Activated naive CD4-positive, alpha-beta T cell treated with Interleukin-2 at 50 U/mL for 16 hours (primary cell): Measurements from ENCODE around the gene DIDO1.

Source experiments
- DNase-seq: peaks from one replicate; pipeline ENCODE4 v3.0.0-alpha.2; 2020

Gene DIDO1

DNA sequence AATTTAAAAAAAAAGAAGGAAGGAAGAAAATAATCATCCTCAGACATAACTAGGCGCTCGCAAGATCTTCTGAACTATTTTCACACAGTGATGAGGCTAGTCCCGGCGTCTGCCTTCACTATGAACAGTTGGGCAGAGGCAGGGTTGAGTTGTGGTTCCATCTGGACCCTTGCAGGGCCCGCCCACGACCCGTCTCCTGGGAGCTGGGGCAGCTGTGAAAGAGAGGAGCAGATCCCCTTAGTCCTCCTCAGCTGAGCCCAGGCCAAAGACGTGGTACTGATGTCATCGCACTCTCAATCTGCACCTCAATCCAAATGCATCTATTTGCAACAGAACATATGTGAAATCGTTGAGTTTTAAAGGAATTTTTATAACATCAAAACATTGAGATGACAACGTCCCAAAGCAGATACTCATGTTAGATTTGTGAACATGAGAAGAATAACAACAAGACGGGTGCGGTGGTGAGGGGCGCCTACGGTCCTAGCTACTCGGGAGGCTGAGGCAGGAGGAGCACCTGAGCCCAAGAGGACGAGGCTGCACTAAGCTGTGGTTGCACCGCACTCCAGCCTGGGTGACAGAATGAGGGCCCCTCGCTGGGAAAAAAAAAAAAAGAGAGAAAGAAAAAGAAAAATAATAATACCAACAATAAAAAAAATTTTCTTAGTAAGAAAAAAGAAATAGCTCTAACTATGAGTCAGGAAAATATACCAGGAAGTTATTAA, 80.0 kb downstream of the DIDO1 start:
- no peak for DNase-seq

GRCh38 chr20:62845416-62846160, 80.7 kb downstream of the DIDO1 start:
- no peak for DNase-seq

- DNase-seq = no peak
Measured at GRCh38 chr20:62844182-62844581, 82.1 kb downstream of the DIDO1 start.

GRCh38 chr20:62843656-62844055, 82.6 kb downstream of the DIDO1 start:
- no peak for DNase-seq

DNA sequence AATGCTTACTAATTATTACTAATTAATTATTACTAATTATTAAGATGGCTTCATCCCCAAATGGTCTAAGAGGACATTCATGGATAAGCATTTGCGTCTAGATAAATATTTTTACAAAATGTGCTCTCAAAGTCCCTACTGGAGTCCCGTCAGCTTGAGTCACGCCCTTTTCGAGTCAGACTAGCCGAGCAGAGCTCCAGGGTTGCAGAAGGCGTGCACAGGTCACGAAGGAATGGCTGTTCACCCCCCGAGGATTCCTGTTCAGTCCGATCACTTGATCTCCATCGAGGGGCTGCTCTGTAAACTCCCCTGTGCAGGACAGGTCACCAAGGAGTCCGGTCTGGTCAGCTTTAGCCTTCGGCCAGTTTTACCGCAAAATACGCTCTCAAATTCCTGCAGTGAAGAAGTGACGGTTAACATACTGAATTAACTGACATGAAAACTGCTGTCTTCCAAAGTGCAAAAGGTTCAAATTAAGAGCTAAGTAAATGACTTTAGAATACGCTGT, 84.5 kb downstream of the DIDO1 start:
- no peak for DNase-seq

DNA sequence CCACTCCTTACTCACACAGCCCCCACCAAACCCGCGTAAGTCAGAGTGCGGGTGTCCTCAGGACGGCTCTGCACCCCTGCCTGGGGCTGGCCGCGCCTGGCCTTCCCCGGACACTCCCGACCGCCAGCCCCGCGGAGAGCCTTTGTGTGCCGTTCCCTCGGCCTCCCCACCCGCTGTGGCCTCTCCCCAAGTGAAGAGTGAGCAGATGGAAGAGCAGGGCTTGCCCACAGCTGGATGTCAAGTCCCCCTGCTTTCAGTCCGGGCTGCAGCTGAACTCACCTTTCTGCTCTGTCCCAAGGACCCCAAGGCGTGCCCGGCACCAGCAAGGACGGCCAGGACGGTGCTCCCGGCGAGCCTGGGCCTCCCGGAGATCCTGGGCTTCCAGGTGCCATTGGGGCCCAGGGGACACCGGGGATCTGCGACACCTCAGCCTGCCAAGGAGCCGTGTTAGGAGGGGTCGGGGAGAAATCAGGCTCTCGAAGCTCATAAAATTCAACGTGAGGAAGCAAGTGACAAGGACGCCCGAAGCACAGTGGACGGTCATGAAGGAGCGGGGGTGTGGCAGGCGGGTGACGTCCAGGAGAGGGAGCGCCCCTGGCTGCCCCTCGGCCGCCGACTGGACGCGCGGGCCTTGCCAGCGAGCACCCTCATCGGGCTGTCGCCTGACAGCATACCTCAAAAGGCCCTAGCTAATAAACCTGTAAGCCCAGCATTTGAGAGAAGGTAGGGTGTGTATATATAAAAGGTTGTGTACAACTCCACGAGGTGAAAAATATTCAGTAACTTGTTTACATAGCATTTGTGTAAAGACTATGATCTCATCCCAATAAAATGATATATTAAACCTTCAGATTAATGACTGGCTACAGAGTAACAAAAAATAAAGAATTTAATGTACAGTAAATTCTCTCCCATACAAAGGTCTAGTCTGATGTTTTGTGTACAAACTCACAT, 85.8 kb downstream of the DIDO1 start:
- no peak for DNase-seq

DNA sequence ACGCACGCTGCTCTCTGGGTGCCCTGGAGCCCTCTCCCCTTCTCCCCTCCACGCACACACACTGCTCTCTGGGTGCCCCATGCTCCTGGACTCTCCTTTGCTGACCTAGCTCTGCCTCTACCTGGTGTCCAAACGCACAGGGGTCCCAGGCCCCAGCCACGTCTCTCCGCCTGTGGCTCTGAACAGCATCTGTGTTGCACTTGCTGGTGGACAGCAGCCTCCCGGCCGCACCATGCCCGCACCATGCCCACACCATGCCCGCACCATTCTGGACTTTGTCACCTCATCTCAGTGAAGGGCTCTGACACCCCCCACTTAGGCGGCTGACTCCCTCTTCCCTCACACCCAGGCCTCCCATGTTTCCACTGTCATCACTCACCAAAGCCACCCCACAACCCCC, 86.5 kb downstream of the DIDO1 start:
- no peak for DNase-seq

GRCh38 chr20:62839261-62839660, 87.0 kb downstream of the DIDO1 start:
- no peak for DNase-seq

GRCh38 chr20:62838128-62838891, 88.0 kb downstream of the DIDO1 start:
- no peak for DNase-seq

DNA sequence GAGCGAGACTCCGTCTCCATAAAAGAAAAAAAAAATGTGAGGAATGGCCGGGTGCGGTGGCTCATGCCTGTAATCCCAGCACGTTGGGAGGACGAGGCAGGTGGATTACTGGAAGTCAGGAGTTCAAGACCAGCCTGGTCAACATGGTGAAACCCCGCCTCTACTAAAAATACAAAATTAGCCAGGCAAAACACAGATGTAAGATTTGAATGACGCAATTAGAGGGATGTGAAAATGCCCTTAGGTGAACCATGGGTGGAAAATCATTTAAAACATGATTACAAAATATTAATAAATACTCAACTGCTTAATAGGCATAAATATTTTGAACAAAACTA, 88.5 kb downstream of the DIDO1 start:
- no peak for DNase-seq

DNA sequence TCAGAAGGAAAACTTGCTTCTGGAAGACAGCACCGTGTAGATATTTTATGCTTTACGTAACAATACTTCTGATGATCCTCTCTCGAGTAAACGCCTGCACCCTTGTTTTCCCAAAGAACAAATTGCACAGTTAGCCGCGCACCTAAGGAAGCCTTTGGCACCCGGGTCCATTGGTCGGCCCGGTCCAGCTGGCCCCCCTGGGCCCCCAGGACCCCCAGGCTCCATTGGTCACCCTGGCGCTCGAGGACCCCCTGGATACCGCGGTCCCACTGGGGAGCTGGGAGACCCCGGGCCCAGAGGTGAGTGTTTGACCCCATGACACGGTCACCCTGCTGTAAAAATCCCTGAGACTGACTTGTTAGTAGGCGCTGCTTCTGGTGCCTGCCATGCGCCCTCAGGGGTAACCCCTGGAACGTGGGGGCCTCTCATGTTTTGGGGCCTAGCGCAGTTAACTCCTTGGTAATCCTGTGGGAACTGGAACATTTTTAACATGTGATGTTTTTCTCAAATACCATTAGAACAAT, 89.3 kb downstream of the DIDO1 start:
- DNase-seq = no peak

DNA sequence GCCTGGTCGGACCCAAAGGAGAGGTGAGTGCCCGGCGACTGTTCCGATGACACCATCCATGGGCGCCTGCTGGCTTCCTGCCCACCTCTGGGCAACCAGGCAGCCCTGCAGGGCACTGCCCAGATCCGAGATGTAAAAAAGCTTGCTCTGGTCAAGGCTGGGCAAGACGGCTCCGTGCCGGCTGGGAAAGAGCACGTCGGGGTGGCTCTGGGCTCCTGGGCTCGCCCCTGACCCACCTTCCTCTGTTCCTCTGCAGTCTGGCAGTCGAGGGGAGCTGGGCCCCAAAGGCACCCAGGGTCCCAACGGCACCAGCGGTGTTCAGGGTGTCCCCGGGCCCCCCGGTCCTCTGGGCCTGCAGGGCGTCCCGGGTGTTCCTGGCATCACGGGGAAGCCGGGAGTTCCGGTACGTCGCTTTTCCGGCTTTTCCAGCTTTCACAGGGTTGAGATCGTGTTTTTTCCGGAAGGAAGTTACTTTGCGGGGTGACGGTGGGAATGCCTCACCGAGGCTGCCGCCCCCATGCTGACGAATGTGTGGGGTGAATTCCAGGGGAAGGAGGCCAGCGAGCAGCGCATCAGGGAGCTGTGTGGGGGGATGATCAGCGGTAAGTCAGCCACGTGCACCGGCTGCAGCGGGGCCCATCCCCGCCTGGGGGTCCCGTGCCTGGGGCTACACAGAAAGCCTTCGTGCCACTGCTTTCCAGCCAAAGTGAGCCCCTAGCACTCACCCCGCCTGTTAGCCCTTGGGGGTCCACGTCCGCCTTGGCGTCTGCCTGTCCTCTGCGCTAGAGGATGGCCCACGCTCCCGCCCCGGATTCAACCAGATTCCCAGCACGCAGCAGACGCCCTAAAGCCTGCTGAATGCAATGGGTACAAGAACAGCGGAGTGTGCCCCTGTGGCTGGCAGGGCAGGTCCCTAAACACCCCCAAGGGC, 90.1 kb downstream of the DIDO1 start:
- no peak for DNase-seq

DNA sequence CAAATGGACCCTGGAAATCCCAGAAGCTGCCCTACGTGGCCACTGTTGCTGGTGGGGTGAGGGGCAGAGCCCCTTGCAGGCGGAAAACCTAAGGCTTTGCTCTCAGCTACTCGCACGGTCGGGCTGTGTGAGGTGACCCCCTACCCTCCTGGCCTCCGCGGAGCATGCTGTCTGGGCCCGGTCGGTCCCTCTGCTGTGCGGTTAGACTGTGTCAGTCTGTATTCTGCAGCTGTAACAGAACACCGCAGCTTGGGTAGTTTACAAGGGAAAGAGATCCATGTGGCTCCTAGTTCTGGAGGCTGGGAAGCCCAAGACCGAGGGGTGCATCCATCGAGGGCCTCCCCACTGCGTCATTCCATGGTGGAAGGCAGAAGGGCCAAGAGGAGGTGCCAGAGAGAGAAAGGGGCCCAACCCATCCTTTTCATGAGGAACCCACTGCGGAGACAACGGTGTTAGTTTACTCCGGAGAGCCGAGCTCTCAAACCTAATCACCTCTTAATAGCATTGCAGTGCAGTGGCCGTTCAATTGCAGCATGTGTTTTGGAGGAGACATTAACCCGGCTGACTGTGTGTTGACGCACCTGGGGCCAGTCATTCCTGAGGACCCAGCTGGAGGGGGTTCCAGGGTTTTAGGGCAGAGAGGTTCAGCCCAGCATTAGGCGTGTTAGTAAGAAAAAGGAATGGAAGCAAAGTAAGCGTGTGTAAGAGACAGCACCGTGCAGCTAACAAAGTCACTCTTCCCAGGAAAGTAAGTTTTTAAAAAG, 91.2 kb downstream of the DIDO1 start:
- DNase-seq = no peak

GRCh38 chr20:62832951-62833391, 93.3 kb downstream of the DIDO1 start:
- no peak for DNase-seq

DNA sequence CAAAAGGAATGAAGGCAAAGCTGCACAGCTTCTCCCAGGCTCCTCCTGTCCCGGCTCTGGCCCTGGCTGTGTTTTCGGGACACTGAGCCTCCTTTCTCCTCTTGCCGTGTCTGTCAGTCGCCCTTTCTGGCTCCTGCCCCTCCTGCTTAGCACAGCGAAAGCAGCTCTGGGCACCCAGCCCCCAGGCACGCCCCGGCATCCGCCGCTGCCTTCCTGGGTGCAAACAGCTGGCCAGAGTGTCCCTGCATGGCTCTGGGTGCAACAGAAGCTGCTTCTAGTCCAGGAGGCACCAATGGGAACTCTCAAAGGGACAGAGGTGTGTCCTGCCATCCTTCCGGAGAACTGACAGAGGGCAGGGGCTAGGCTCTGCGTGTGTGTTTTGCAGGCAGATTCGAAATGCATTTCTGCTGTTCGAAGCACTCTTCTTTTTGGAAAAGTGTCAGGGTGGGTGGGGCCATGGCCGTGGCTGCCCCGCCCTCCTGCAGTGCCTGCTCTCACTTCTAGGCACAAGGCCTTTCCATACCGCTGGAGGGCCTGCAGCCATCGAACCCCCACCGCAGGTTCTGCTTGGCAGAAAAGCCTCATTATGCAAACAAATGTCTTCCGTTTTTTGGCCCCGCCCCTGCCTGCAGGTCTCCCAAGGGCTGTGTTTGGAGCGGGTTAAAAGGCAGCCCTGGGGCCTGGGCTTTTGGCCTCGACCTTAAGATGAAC, 93.9 kb downstream of the DIDO1 start:
- no peak for DNase-seq

DNA sequence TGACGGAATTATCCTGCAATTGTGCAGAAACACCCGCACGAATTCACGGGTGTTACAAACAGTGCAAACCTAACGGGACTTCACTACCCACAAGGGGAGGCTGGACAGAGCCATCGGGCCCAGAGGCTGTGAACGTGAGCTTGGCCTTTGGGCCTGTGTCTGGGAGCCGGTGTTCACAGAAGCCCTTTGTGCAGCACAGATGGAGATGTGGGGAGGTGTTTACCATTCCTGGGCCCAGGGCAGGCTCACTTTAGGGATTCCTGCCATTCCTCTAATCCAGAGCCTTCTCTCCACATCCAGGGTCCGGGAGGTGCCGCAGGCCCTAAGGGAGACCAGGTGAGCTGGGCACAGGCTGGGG, 94.5 kb downstream of the DIDO1 start:
- no peak for DNase-seq

DNA sequence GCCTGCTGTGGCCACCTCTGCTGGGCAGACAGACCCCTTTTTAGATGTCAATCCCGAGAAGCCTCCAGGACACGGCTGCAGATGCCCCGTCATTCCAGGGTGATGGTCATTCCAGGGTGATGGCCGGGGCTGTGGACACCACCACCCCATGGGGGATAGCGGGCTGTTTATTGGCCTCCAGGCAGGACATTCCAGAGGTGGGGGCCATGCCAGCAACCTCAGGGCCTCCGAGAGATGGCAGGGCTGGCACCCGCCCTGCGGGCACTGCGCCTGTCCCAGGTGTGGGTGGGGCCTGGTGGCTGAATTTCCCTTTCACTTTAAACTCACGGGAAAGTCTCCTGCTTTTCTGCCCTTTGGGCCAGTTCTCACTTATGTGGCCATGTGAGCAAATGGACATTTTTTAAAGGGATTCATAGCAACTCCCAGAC, 94.9 kb downstream of the DIDO1 start:
- DNase-seq = no peak

- DNase-seq = no peak
Measured at GRCh38 chr20:62830821-62831220, 95.5 kb downstream of the DIDO1 start.

GRCh38 chr20:62830251-62830650, 96.1 kb downstream of the DIDO1 start:
- DNase-seq = no peak
